Left forelimb (tissue), 1 donor: ENCODE results near the gene TTLL10.
"Not testable (repeated sequence)": the region's sequence is repeated elsewhere in the genome, so short reads cannot be mapped to it uniquely, and the experiment has no call there.

Experiments used
- DNase-seq: peaks from one replicate; pipeline ENCODE4 v3.0.0-alpha.2; 2018; ENCODE audit warnings: low spot score

Gene TTLL10

GRCh38 chr1:1141244-1141910 lies 32.3 kb upstream of the TTLL10 start:
- no peak for DNase-seq

DNA sequence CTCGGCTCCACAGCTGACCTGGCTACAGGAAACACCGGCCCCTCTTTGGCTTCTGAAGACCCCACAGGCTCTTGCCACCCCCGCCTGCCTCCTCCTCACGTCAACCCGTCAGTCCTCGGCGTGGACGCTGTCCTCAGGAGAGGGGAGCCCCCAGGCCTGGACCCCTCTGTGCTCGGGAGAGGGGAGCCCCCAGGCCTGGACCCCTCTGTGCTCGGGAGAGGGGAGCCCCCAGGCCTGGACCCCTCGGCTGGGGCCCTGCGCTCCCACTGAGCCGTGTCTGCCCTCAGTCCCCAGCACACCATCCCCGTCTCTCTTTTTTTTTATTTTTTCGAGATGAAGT lies 31.8 kb upstream of the TTLL10 start:
- DNase-seq, result no peak

DNA sequence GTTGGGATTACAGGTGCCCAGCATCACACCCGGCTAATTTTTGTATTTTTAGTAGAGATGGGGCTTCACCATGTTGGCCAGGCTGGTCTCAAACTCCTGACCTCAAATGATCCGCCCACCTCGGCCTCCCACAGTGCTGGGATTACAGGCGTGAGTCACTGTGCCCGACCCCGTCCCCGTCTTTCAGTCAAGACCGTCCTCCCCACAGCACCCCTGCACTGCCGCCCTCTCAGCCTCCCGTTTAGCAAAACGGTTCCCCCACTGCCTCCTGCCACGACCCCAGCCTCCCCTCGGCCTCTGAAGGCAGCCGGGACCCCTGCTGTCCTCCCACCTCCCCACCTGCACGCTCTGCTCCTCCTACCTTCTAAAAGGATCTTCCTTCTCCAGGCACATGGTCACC lies 31.3 kb upstream of the TTLL10 start:
- not testable (repeated sequence) for DNase-seq

- DNase-seq, result no peak
Observed at GRCh38 chr1:1142844-1143243, 30.8 kb upstream of the TTLL10 start.

DNA sequence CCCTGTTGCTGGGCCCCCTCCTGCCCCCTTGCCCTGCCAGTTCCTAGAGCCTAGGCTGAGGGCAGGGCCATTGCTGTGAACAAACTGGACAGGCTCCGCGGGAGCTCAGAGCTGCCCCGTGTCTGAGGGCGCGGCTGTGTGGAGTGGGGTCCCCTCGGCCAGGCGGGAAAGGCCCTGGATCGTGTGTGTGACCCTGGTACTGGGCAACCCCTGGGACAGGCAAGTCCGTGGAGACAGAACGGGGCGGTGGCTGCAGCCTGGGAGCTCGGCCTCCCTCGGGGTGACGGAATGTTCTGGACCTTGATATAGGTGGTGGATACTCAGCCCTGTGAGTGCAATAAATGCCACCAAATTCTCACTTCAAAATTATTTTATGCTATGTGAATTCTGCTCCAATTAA lies 30.0 kb upstream of the TTLL10 start:
- no peak for DNase-seq

DNA sequence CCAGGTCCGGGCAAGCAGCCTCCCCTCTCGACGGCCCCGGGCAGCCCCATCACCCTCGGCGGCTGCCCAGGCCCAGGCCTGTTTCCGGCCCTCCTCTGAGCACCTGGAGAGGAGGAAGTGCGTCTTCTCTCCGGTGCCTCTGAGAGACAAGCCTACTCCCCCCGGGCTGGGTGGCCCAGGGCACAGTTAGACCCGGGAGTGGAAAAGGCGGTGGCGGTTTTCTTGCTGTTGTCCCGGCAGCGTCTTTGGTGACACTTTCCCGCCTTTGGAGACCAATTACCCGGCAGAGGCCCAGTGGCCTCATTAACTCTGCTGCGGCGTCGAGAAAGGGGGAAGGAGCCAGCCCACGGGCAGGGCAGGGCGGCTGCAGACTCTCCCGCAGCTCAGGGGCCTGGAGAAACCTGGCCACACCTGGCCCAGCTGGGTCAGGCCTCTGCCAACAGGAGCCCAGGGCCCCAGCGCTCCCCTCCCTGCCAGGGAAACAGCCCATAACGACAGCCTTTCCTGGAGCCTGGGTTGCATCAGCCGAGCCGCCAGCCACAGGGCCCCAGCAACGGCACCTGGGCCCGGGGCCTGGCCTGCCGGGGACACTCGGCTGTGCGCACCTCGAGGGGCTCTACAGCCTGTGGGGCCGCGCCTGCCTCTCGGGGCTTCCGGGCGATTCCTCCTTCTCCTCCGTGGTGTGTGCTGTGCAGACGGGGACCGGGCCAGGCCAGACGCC lies 29.4 kb upstream of the TTLL10 start:
- DNase-seq, result no peak

DNA sequence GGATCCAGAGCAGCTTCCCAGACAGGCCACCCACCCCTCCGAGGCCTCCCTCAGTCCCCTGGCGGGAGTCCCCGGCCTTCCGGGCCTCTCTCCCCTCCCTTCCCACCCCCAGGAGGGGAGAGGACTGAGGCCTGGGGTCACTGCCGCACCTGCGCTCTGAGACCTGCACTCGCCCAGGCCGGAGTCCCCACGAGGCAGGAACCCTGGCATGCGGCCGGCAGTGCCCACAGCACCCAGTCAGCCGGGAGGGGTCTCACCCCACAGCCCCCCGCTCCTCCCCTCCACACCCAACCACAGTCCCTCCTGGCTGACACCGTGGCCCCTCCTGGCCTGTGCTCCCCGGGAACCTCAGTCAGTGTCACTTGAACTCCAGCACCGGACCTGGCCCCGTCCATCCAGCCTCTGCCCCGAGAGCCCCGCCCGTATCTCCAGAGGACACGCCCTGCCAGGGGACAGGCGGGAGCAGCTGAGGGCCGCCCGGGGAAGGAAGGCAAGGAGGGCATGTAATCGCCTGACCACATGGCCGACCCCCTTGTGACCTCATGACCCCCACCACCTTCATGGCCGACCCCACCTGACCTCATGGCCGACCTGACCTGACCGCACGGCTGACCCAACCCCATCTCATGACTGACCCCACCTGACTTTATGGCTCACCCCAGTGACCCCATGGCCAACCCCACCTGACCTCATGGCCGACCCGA lies 28.7 kb upstream of the TTLL10 start:
- no peak for DNase-seq

DNA sequence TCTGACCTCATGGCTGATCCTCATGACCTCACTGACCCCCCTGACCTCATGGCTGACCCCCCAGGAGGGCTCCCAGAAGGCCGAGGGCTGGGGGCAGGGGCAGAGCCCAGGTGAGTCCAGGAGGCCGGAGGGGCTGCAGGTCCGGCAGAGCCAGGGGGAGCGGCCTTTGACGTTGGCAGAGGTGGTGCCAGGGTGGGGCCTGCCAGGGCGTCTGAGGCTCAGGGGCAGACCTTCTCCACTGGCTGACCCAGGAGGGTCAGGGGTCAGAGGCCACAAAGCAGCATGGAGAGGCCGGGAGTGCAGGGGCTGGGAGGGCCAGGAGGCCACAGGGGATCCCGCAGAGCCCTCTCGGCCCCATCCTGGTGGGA lies 28.1 kb upstream of the TTLL10 start:
- no peak for DNase-seq

GRCh38 chr1:1146026-1146425 lies 27.7 kb upstream of the TTLL10 start:
- no peak for DNase-seq

DNA sequence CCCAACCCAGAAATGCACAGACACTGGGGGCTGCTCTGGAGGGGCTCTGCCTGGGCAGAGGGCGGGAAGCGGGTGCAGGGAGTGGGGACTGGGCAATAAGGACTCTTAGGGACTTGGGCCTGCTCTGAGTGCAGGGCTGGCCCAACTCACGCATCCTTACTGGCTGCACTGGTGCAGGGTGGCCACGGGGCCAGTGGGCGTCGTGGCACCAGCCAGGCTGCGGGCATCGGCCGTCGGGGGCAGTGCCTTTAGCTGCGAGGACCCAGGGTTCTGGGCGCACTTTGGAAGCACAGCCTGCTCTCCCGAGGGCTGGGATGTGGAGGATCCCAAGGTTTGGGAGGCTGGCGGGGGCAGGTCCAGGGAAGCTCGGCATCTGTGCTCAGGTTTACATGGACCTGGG lies 27.1 kb upstream of the TTLL10 start:
- no peak for DNase-seq

- DNase-seq, result no peak
Observed at GRCh38 chr1:1148061-1148460, 25.6 kb upstream of the TTLL10 start.

DNA sequence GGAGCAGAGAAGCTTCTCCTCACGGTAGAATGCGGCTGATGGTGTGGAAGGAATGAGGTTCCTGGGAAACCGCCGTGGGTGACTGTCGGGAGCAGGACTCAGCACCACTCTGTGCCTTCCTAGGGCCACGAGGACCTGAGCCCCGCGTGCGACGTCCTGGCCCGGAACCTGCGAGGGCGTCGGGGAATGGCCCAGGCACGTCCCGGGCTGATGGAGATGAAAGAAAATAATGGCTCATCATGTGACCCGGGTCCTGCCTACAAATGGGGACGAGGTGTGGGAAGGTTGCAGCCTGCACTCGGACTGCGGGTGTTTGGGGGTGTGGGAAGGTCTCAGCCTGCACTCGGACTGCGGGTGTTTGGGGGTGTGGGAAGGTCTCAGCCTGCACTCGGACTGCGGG lies 25.1 kb upstream of the TTLL10 start:
- DNase-seq, result no peak

DNA sequence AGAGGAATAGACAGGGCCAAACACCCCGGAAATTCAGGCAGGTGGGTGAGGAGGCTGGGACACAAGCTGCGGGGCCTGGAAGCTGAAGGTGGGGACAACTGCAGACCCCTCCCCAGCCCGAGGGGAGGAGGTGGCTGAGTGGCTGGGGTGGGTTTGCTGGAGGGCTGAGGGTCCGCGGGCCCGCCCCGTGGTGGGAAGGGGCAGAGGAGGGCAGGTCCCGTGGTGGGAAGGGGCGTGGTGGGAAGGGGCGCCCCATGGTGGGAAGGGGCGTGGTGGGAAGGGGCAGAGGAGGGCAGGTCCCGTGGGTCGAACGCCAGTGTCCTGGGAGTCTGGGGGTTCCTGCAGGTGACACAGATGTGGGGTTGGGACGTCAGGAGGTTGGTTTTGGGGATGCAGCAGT lies 24.3 kb upstream of the TTLL10 start:
- no peak for DNase-seq

- no peak for DNase-seq
Observed at GRCh38 chr1:1150100-1150499, 23.6 kb upstream of the TTLL10 start.

DNA sequence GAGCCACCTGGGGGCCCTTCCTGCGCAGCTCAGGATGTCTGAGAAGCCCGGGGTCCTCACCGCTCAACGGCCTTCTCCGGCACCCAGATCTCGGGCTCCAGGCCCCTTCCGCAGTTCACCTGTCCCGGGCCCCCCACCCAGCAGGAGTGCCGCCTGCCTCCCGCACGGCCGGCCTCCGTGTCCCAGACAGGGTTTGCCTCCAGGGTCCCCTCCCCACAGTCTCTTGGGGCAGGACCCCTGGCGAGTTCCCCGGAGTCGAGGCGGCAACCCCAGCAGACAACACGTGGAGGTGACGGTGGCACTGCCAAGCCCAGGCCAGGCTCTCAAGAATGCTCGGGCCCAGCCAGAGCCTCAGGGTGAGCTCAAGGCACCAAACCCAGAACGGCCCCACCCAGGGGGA lies 22.4 kb upstream of the TTLL10 start:
- DNase-seq, result no peak

- not testable (repeated sequence) for DNase-seq
Observed at GRCh38 chr1:1152431-1152830, 21.2 kb upstream of the TTLL10 start.

GRCh38 chr1:1153215-1153614 lies 20.5 kb upstream of the TTLL10 start:
- DNase-seq, result not testable (repeated sequence)

GRCh38 chr1:1153874-1154273 lies 19.8 kb upstream of the TTLL10 start:
- DNase-seq, result no peak

DNA sequence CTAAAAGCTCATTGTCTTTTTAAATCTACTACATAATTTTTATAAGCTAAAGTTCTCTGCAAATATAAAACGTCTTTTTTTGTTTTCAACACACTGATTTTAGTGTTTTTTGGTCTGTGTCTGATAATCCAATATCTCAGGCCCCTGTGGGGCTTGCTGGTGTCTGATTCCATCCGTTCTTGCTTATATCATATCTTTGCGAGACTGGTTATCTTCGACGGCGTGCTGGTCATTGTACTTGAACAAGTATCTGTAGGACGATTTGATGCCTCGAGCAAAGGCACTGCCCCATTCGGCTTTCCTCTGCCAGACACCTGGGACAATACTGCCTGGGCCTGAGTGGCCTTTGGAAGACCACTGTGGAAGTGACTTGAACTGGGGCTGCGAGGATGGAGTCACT lies 18.4 kb upstream of the TTLL10 start:
- DNase-seq, result no peak

DNA sequence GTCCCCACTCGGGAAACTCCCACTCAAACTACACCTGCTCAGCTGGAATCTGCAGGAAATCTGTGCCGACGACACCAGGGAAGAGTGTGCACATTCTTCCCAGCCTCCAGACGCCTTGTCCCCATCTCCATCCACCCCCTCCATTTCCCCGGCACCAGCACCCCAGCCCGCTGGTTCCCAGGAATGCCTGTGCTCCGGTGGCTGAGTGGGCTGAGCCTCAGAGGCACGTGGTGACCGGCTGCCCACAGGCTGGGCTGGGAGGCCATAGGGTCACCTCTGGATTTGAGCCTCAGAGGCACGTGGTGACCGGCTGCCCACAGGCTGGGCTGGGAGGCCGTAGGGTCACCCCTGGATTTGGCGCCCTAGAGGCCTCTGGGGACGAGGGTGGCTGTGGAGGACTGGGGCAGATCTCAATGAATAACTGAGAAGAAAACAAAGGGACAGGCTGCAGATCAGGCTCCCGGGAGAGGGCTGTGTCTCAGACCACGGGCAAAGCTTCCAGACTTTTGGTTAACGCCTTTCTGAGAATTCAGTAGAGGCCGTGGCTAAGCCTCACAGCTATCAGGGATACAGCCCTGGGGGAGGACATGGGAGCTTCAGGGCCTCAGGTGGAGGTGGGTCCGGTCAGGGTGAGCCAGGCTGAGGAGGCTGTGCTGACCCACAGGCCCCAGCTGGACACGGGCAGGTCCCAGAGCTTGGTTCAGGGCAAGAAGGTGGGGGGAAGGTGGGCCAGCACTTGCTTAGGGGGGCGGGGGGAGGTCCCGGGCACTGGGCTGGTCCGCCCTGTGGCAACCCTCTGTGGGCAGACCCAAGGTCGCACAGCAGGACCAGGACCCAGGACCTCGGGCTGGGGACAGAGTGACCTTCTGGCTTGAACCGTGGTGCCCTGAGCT lies 17.3 kb upstream of the TTLL10 start:
- no peak for DNase-seq

DNA sequence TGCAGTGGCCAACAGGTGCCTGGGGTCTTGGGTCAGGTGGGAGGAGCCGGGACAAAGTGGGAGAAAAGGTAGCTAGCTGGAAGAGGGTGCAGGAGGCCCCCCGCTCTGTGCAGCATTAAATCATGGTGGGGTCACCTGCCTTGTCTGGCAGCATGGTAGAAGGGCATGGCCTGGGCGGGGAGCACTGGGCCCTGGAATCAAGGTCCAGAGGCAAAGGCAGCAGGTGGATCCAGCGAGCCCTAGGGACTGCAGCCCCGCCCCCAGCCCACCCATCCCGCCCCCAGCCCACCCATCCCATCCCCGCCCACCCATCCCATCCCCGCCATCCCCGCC lies 16.7 kb upstream of the TTLL10 start:
- no peak for DNase-seq

DNA sequence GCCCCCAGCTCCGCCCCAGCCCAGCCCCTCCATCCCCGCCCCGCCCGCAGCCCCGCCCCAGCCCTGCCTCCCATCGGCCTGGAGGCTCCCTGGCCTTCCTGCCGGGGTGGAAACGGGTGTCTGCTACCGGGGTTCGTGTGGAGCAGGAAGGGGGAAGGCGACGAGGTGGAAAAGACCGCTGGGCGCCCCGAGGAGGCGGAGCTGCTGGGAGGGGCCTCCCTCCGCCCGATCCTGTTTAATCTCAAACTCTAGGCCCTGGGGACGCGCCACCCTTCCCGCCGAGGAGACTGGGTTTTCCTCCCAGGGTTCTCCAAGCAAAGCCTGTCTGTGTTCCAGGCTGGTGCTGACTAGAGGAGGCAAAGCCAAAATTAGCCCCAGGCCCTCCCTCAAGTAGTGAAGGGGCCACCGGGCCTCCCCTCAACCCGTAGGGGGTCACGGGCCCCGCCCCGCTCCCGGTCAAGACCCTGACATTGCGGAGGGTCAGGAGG lies 16.2 kb upstream of the TTLL10 start:
- DNase-seq, result peak; percentile 84
